Measurements from ENCODE around the gene APP.

APP gene

GRCh38 chr21:25863031-25863430 lies 307.5 kb downstream of the APP start:
- DNase-seq (ENCODE audit: low read depth), result no peak

GRCh38 chr21:25862596-25862995 lies 308.0 kb downstream of the APP start:
- DNase-seq (ENCODE audit: low read depth), result no peak

GRCh38 chr21:25862112-25862511 lies 308.5 kb downstream of the APP start:
- DNase-seq (ENCODE audit: low read depth), result no peak

GRCh38 chr21:25859235-25859929 lies 311.2 kb downstream of the APP start:
- no peak for DNase-seq (ENCODE audit: low read depth)

- no peak for DNase-seq (ENCODE audit: low read depth)
Observed at GRCh38 chr21:25858325-25858724, 312.2 kb downstream of the APP start.

GRCh38 chr21:25857308-25858074 lies 313.1 kb downstream of the APP start:
- no peak for DNase-seq (ENCODE audit: low read depth)

- no peak for DNase-seq (ENCODE audit: low read depth)
Observed at GRCh38 chr21:25855576-25855975, 315.0 kb downstream of the APP start.

- DNase-seq (ENCODE audit: low read depth), result no peak
Observed at GRCh38 chr21:25850126-25850842, 320.3 kb downstream of the APP start.

- DNase-seq (ENCODE audit: low read depth), result no peak
Observed at GRCh38 chr21:25848309-25848708, 322.3 kb downstream of the APP start.

GRCh38 chr21:25845729-25846256 lies 324.8 kb downstream of the APP start:
- no peak for DNase-seq (ENCODE audit: low read depth)

GRCh38 chr21:25842925-25843324 lies 327.6 kb downstream of the APP start:
- DNase-seq (ENCODE audit: low read depth), result no peak

GRCh38 chr21:25838809-25839208 lies 331.8 kb downstream of the APP start:
- no peak for DNase-seq (ENCODE audit: low read depth)

GRCh38 chr21:25837533-25838265 lies 332.9 kb downstream of the APP start:
- no peak for DNase-seq (ENCODE audit: low read depth)

GRCh38 chr21:25836396-25836795 lies 334.2 kb downstream of the APP start:
- no peak for DNase-seq (ENCODE audit: low read depth)

- DNase-seq (ENCODE audit: low read depth), result no peak
Observed at GRCh38 chr21:25834381-25834780, 336.2 kb downstream of the APP start.

GRCh38 chr21:25831300-25831960 lies 339.1 kb downstream of the APP start:
- no peak for DNase-seq (ENCODE audit: low read depth)
